Measurements from ENCODE around the gene TMEFF2.

GRCh38 chr2:191926671-191927070 lies 268.1 kb downstream of the TMEFF2 start:
- no peak for TF ChIP-seq ZNF274 (IDR thresholded peaks at IDR 0.05; ENCODE audit: low read depth, low read length)
- TF ChIP-seq YY1 (IDR thresholded peaks at IDR 0.05; ENCODE audit: insufficient read depth, insufficient read length) = no peak
- TF ChIP-seq SUZ12 (IDR thresholded peaks at IDR 0.05; ENCODE audit: extremely low read depth, insufficient read depth, insufficient read length) = no peak

Measured in NT2/D1 (cell line).